HG02642 (cell line): ENCODE measurements around the gene EIF2AK3.
"Not testable (repeated sequence)": the region's sequence is repeated elsewhere in the genome, so short reads cannot be mapped to it uniquely, and the experiment has no call there.

ENCODE experiments used
- ATAC-seq: cut with Tn5 transposase; IDR thresholded peaks from one replicate; pipeline ENCODE4 v1.9.1; 2021; ENCODE audit warnings: mild to moderate bottlenecking; ENCODE audit not compliant: unreplicated experiment, poor library complexity

The EIF2AK3 gene

GRCh38 chr2:88549616-88550292 is 77.5 kb downstream of the EIF2AK3 start:
- no peak for ATAC-seq

GRCh38 chr2:88546291-88546690 is 81.0 kb downstream of the EIF2AK3 start:
- ATAC-seq, result not testable (repeated sequence)

GRCh38 chr2:88545118-88545517 is 82.1 kb downstream of the EIF2AK3 start:
- peak; percentile 46 for ATAC-seq

GRCh38 chr2:88543541-88544057 is 83.7 kb downstream of the EIF2AK3 start:
- ATAC-seq, result no peak

DNA sequence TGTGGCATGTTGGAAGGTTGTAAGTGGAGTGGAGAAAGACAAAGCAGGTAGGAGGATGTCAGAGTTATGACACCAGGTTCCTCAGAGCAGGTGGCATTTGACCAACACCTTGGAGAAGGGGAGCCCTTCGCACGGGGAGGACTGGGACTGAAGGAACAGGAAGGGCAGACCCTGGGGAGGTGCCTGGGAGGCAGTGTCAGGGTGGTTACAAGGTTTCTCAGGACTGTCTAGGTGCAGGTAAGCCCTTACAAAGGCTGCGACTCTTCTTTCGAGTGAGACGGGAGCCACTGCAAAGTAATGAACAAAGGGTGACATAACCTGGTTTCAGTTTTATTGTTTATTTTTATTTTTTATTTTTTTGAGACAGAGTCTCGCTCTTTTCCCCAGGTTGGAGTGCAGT is 84.6 kb downstream of the EIF2AK3 start:
- no peak for ATAC-seq

- no peak for ATAC-seq
These were observed 86.9 kb downstream of the EIF2AK3 start for GRCh38 chr2:88540346-88540745.

- no peak for ATAC-seq
These were observed 88.8 kb downstream of the EIF2AK3 start for GRCh38 chr2:88538362-88538917.

DNA sequence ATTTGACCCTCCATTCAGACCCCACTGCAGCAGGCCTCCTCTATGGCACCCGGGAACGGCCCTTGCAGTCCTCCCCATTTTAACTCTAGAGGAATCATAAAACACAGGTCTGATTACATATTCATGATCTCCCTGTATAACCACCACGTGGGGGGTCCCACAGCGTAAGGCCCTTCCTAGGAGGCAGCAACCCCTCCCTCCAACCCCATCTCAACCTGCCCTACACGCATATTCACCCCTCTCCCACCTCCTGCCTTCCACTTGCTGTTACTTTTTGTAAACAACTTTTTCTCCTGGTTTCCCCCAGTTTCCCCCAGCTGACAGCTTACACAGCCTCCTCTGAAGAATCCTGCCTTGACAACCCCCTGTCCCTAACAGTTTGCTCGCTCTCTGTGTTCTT is 89.6 kb downstream of the EIF2AK3 start:
- ATAC-seq, result no peak

DNA sequence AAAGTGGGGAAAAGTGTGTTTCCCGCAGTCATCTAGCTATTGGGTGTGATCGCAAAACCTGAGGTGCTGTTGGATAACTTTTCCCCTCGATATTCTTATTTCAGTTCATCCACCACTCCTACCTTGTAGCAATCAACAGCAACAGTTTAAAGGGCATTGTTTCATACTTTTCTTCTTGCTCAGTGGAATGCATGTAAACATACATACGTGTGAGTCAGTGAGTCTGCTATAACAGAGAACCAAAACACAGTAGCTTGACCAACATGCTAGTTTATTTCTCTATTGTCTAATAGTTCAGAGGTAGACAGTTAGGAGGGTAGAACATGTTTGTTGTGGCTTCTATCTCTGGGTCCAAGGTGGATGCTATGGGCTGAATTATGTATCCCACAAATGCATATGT is 97.2 kb downstream of the EIF2AK3 start:
- no peak for ATAC-seq

DNA sequence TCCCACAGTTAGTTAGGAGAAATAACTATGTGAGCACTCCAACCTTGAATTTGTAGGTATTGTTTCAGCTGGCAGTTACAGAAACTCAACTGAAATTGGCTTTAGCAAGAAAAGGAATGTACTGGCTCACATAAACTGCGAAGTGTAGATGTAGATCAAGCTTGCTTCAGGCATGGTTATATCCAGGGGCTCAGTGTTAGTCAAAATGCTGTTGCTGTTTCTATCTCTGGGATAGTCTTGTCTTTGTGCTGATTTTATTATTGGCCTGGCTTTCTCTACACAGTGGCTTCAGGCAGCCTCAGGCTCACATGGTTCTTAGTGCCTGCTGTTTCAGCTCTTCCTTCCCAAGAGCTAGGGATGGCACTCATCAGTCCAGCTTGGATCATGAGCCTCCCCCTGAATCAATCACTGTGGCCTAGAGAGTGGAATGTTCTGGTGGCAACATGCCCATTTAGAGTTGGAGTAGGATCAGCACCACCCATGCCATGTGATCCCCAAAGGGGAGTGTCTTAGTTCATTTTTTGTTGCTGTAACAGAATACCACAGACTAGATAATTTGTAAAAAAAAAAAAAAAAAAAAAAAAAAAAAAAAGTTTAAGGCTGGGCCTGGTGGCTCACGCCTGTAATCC is 105.7 kb downstream of the EIF2AK3 start:
- no peak for ATAC-seq

- no peak for ATAC-seq
These were observed 109.5 kb downstream of the EIF2AK3 start for GRCh38 chr2:88517759-88518201.
